GM12878 (cell line): ENCODE measurements around the gene HCFC1R1. TPM values are rescaled to one million over a fixed set of nuclear protein-coding genes. Genes with fewer than 3 reads are reported as not detected.

Experiments used
- ATAC-seq: fragments of 200-7000 bp; cut with Tn5 transposase; 3 replicates; pipeline ENCODE4 v1.9.1; 2020; ENCODE audit warnings: mild to moderate bottlenecking, moderate library complexity
- BruUV-seq: library from RNA; stranded (reverse); fragments of 400-500 nt; replicated peaks from 2 replicates; lab custom pipeline; 2021; lab: Mats Ljungman, UMichigan
- CTCF ChIA-PET: fragments of 300-600 bp; sonication (Branson Sonifier 250); formaldehyde crosslinking; extraction: SDS; loops from one replicate; lab custom pipeline; 2021; ENCODE audit warnings: inconsistent platforms; lab: Yijun Ruan, JAX
- POLR2A ChIA-PET: fragments of 350-600 bp; formaldehyde crosslinking; extraction: SDS; loops from one replicate; lab custom pipeline; 2021; ENCODE audit warnings: inconsistent platforms; lab: Charles Lee
- RAD21 ChIA-PET: fragments of 300-600 bp; sonication (Branson Sonifier 250); formaldehyde crosslinking; loops from one replicate; lab custom pipeline; 2023; ENCODE audit warnings: antibody characterized with exemption; ENCODE audit not compliant: unreplicated experiment; lab: Charles Lee
- SMC1A ChIA-PET: fragments of 300-600 bp; sonication (Branson Sonifier 250); formaldehyde crosslinking; loops from one replicate; lab custom pipeline; 2023; ENCODE audit not compliant: unreplicated experiment, uncharacterized antibody; lab: Charles Lee
- DNase-seq: peaks from one replicate; pipeline ENCODE4 v3.0.0-alpha.2; 2011; ENCODE audit warnings: low read depth, low spot score
- FAIRE-seq: peaks from 3 replicates; lab custom pipeline; 2011; peaks lifted over from hg19 to GRCh38; lab: Jason Lieb, UNC
- H2AFZ ChIP-seq: 2 replicates; pipeline ENCODE4 v1.6.0; 2011; ENCODE audit warnings: low read depth, low read length, control low read depth; ENCODE audit not compliant: control insufficient read depth
- H3K27ac ChIP-seq: 2 replicates; pipeline ENCODE4 v1.5.1; 2011; ENCODE audit warnings: control low read depth; ENCODE audit not compliant: control insufficient read depth, insufficient read depth
- H3K27me3 ChIP-seq, 2 experiments: replicated peaks in 1 of 2; 2 replicates each; pipeline versions ENCODE4 v1.6.0 to v1.6.1; 2011; ENCODE audit warnings: low read length in 1 of 2; ENCODE audit not compliant: control insufficient read depth in 2 of 2, insufficient read depth in 2 of 2
- H3K36me3 ChIP-seq, 2 experiments: 2 replicates each; pipeline ENCODE4 v1.5.1; 2011; ENCODE audit warnings: low read length in 1 of 2; ENCODE audit not compliant: control insufficient read depth in 2 of 2, insufficient read depth in 2 of 2
- H3K4me1 ChIP-seq: 2 replicates; pipeline ENCODE4 v1.6.1; 2011; ENCODE audit warnings: mild to moderate bottlenecking, low read length, moderate library complexity, mixed read lengths; ENCODE audit not compliant: control insufficient read depth, insufficient read depth
- H3K4me2 ChIP-seq: 2 replicates; pipeline ENCODE4 v1.6.0; 2011; ENCODE audit warnings: control low read depth; ENCODE audit not compliant: control insufficient read depth, insufficient read depth
- H3K4me3 ChIP-seq: fragments of 200-600 bp; sonication (generic); 2 replicates; pipeline ENCODE4 v1.5.1; 2016
- H3K79me2 ChIP-seq: 2 replicates; pipeline ENCODE4 v1.6.0; 2011; ENCODE audit warnings: low read length; ENCODE audit not compliant: control insufficient read depth, insufficient read depth
- H3K9ac ChIP-seq: 2 replicates; pipeline ENCODE4 v1.8.0; 2011; ENCODE audit warnings: low read length, control low read depth, mixed read lengths; ENCODE audit not compliant: control insufficient read depth, insufficient read depth
- H3K9me3 ChIP-seq: replicated peaks from 3 replicates; pipeline ENCODE4 v1.5.1; 2011; ENCODE audit warnings: mild to moderate bottlenecking, low read length; ENCODE audit not compliant: control insufficient read depth, insufficient read depth
- H4K20me1 ChIP-seq: 2 replicates; pipeline ENCODE4 v1.6.0; 2011; ENCODE audit not compliant: control insufficient read depth, insufficient read depth
- ATF7 ChIP-seq: fragments of 450-650 bp; IDR thresholded peaks from 2 replicates; pipeline ENCODE4 v1.6.1; 2016; ENCODE audit warnings: low read depth, mild to moderate bottlenecking
- CHD1 ChIP-seq: IDR thresholded peaks from 2 replicates; pipeline ENCODE4 v1.6.1; 2012; ENCODE audit warnings: low read depth, low read length, improper control_type of control experiment
- CHD4 ChIP-seq: fragments of 200-600 bp; sonication (generic); IDR thresholded peaks from 2 replicates; pipeline ENCODE4 v1.6.1; 2016; ENCODE audit warnings: mild to moderate bottlenecking
- NBN ChIP-seq: fragments of 450-650 bp; IDR thresholded peaks from 2 replicates; pipeline ENCODE4 v1.6.1; 2016
- TAF1 ChIP-seq: IDR thresholded peaks from 2 replicates; pipeline ENCODE4 v1.6.1; 2011; ENCODE audit warnings: mild to moderate bottlenecking, low read depth, low read length, borderline replicate concordance
- TCF12 ChIP-seq: IDR thresholded peaks from 2 replicates; pipeline ENCODE4 v1.6.1; 2011; ENCODE audit warnings: low read depth, mild to moderate bottlenecking, low read length
- ZNF274 ChIP-seq: IDR thresholded peaks from one replicate; pipeline ENCODE4 v1.8.0; 2011; ENCODE audit not compliant: insufficient read length, insufficient read depth
- WGBS: methylation state at CpG from one replicate; pipeline ENCODE4 v1.1.6; 2016; ENCODE audit warnings: low lambda C conversion rate; ENCODE audit not compliant: insufficient replicate concordance, insufficient coverage; ENCODE audit errors: missing lambda C conversion rate; 5-methylcytosine and 5-hydroxymethylcytosine counted together
- in situ Hi-C: fragments of 300-500 bp; cut with MboI; formaldehyde crosslinking; loops from 9 replicates; pipeline ENCODE4 v1.14.3; 2018; ENCODE audit warnings: mixed read lengths
- intact Hi-C: fragments of 100-400 bp; cut with micrococcal nuclease; formaldehyde crosslinking; loops from one replicate; pipeline ENCODE4 v1.14.2; 2022; ENCODE audit not compliant: unreplicated experiment
- polyA plus RNA-seq, 11 experiments: library from polyadenylated mRNA; depleted of rRNA in 4 of 11; unstranded in 6 of 11; stranded (reverse) in 5 of 11; fragments of >200 nt; fragmentation: Nextera tagmentation in 4 of 11; fragmentation: Illumina TruSeq in 1 of 11; extraction: Ambion mirVana in 4 of 11; extraction: Trizol in 1 of 11; gene quantifications; 1 replicate in 1 of 11; 2 replicates in 10 of 11; pipeline versions ENCODE4 v1.2.1 to v1.2.3, GENCODE V29; 2011 to 2016; ENCODE audit warnings: inconsistent platforms in 2 of 11, missing spikeins in 2 of 11, low read depth in 1 of 11
- total RNA-seq, 4 experiments: library from RNA; depleted of rRNA in 3 of 4; stranded (reverse); fragments of >200 nt in 3 of 4; fragmentation: Illumina TruSeq in 1 of 4; extraction: Trizol in 1 of 4; gene quantifications; 2 replicates each; pipeline versions ENCODE4 v1.2.1 to v1.2.3, GENCODE V29; 2013 to 2021
- TF ChIP-seq, protein P1 (sequence below): IDR thresholded peaks from 2 replicates; pipeline ENCODE4 v1.6.1; 2011; ENCODE audit warnings: mild to moderate bottlenecking, low read depth, low read length, moderate library complexity; ENCODE audit not compliant: insufficient replicate concordance
- TF ChIP-seq, protein P2 (sequence below): fragments of 450-650 bp; IDR thresholded peaks from 2 replicates; pipeline ENCODE4 v1.6.1; 2017; ENCODE audit warnings: mild to moderate bottlenecking, moderate library complexity
- TF ChIP-seq, protein P3 (sequence below): fragments of 150-350 bp; IDR thresholded peaks from 2 replicates; pipeline ENCODE4 v1.6.1; 2014; ENCODE audit warnings: mild to moderate bottlenecking, low read depth, low read length

The HCFC1R1 gene
- total and polyA plus RNA-seq, 10 of the 15 experiments (the other 5 are each of a cell fraction or from before 2014, with no cell fraction given): 2.8 to 42.5 (median 20.4) TPM

DNA sequence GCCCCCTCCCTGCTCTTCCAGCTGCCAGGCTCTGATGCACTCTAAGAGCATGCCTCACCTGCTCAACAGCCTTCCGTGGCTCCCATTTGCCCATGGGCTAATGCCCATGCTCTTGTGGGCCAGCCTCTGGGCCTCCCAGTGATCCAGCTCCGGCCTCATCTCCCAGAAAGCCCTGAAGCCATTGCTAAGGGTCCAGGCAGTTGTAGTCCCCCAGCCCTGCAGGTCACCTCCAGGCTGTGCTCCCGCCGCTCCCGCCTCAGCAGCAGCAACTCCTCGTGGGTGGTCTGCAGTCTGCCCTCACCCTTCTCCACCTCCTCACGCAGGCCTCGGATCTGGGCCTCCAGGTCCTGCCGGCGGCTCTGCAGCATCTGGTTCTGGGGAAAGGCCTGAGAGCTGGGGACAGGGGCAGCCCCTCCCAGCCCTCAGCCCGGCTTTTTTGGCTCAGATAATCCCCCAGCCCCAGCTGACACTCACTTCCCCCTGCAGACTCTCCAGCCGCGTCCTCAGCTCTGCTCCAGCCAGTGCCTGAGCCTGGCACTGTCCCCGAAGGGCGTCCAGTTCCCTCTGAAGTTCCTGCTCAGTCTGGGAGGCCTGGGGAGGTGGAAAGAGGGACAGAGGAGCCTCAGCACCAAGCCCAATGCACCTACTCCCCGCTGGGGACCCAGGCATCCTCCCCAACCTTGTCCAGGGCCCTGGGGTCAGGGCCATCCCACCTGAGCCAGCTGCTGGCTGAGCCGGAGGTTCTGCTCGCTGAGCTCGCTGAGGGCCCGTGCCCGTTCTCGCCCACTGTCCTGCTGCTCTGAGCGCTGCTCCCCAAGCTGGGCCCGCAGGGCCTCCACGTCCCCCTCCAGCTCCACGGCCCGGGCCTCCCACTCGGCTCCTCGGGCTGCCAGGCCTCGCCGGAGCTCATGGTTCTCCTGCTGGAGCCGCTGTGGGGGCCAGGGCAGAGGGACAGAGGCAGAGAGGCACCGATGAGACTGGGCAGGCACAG is 6.8 kb upstream of the HCFC1R1 start:
- no TSS peak for BruUV-seq
- ChIA-PET POLR2A (interaction anchor here (1.6 kb wide), 1 partner anchor 12 kb away, joined by 5 read pairs; no protein-coding TSS in a partner anchor), RAD21 (interaction anchor here (1.3 to 6.5 kb wide), 8 partner anchors 12 to 137 kb away, joined by 3 to 94 read pairs (median 6); no protein-coding TSS in a partner anchor), CTCF (interaction anchor here (0.6 to 18.2 kb wide), 19 partner anchors 9 to 163 kb away, joined by 3 to 421 read pairs (median 6); partner anchors contain the start of gene ZNF213), SMC1A (interaction anchor here (1.0 to 10.1 kb wide), 6 partner anchors 25 to 101 kb away, joined by 3 to 91 read pairs (median 3); no protein-coding TSS in a partner anchor)
- intact Hi-C loops (loop anchor here (1.0 kb wide), 1 partner anchor 99 kb away; no protein-coding TSS in a partner anchor), in situ Hi-C loops (no loop called here)
- Histone ChIP-seq H3K4me1 (peaks cover 6% of the 10 kb centered on the region), H3K27ac (no peak overlapping the region), H3K4me3 (no peak overlapping the region), H3K9me3 (no peaks in the 10 kb centered on the region), H2AFZ (no peak overlapping the region), H3K4me2 (no peak overlapping the region), H3K79me2 (no peaks in the 10 kb centered on the region), H4K20me1 (0 out of 2 replicates have a peak, but pooled peaks cover 3% of the 10 kb centered on the region), H3K9ac (no peak overlapping the region), H3K36me3 (peaks cover 4 to 7% of the 10 kb centered on the region in 2 experiments; a peak in 3 of 4 replicates), H3K27me3 (peaks cover 8 to 11% of the 10 kb centered on the region in 2 experiments)
- TF ChIP-seq CHD4: no peak
- no peak for TF ChIP-seq TCF12
- no peak for TF ChIP-seq NBN
- TF ChIP-seq ATF7: no peak
- TF ChIP-seq, protein P1, sequence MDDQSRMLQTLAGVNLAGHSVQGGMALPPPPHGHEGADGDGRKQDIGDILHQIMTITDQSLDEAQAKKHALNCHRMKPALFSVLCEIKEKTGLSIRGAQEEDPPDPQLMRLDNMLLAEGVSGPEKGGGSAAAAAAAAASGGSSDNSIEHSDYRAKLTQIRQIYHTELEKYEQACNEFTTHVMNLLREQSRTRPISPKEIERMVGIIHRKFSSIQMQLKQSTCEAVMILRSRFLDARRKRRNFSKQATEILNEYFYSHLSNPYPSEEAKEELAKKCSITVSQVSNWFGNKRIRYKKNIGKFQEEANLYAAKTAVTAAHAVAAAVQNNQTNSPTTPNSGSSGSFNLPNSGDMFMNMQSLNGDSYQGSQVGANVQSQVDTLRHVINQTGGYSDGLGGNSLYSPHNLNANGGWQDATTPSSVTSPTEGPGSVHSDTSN: no peak
- TF ChIP-seq ZNF274: no peak
- no peak for TF ChIP-seq TAF1
- no peak for TF ChIP-seq CHD1
- TF ChIP-seq, protein P2, sequence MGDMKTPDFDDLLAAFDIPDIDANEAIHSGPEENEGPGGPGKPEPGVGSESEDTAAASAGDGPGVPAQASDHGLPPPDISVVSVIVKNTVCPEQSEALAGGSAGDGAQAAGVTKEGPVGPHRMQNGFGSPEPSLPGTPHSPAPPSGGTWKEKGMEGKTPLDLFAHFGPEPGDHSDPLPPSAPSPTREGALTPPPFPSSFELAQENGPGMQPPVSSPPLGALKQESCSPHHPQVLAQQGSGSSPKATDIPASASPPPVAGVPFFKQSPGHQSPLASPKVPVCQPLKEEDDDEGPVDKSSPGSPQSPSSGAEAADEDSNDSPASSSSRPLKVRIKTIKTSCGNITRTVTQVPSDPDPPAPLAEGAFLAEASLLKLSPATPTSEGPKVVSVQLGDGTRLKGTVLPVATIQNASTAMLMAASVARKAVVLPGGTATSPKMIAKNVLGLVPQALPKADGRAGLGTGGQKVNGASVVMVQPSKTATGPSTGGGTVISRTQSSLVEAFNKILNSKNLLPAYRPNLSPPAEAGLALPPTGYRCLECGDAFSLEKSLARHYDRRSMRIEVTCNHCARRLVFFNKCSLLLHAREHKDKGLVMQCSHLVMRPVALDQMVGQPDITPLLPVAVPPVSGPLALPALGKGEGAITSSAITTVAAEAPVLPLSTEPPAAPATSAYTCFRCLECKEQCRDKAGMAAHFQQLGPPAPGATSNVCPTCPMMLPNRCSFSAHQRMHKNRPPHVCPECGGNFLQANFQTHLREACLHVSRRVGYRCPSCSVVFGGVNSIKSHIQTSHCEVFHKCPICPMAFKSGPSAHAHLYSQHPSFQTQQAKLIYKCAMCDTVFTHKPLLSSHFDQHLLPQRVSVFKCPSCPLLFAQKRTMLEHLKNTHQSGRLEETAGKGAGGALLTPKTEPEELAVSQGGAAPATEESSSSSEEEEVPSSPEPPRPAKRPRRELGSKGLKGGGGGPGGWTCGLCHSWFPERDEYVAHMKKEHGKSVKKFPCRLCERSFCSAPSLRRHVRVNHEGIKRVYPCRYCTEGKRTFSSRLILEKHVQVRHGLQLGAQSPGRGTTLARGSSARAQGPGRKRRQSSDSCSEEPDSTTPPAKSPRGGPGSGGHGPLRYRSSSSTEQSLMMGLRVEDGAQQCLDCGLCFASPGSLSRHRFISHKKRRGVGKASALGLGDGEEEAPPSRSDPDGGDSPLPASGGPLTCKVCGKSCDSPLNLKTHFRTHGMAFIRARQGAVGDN: no peak
- TF ChIP-seq, protein P3, sequence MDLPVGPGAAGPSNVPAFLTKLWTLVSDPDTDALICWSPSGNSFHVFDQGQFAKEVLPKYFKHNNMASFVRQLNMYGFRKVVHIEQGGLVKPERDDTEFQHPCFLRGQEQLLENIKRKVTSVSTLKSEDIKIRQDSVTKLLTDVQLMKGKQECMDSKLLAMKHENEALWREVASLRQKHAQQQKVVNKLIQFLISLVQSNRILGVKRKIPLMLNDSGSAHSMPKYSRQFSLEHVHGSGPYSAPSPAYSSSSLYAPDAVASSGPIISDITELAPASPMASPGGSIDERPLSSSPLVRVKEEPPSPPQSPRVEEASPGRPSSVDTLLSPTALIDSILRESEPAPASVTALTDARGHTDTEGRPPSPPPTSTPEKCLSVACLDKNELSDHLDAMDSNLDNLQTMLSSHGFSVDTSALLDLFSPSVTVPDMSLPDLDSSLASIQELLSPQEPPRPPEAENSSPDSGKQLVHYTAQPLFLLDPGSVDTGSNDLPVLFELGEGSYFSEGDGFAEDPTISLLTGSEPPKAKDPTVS: no peak
- no peak for ATAC-seq
- 45% methylated on average over 32 of the region's 33 CpGs for WGBS
- no peak for DNase-seq
- FAIRE-seq: no peak
